Pancreas (tissue), 10 donors: ENCODE measurements around the gene CMIP. TPM values are rescaled to one million over a fixed set of nuclear protein-coding genes. Genes with fewer than 3 reads are reported as not detected.

Experiments
- ATAC-seq, 4 donors: fragments of 200-7000 bp; cut with Tn5 transposase; one replicate each; pipeline versions ENCODE4 v1.8.0 to v1.9.1; 2020; ENCODE audit warnings: mild to moderate bottlenecking in 4 of 4, moderate library complexity in 4 of 4
- DNase-seq, 6 donors: peaks; one replicate each; pipeline ENCODE4 v3.0.0-alpha.2; 2020
- FAIRE-seq: peaks from 2 replicates; lab custom pipeline; 2012; peaks lifted over from hg19 to GRCh38; lab: Jason Lieb, UNC
- H3K27ac ChIP-seq, 4 donors: fragments of 200-600 bp; sonication (generic); 1 replicate in 3 of 4; 2 replicates in 1 of 4; pipeline versions ENCODE4 v1.5.0 to v1.8.0; 2020
- H3K27me3 ChIP-seq, 4 donors: fragments of 200-600 bp; one replicate each; pipeline ENCODE4 v1.8.0; 2021
- H3K36me3 ChIP-seq, 3 donors: fragments of 200-600 bp; sonication (generic) in 1 of 3; one replicate each; pipeline versions ENCODE4 v1.5.0 to v1.8.0; 2020 to 2021
- H3K4me1 ChIP-seq, 3 donors: fragments of 200-600 bp; one replicate each; pipeline ENCODE4 v1.8.0; 2021
- H3K4me3 ChIP-seq, 4 donors: fragments of 200-600 bp; sonication (generic) in 2 of 4; one replicate each; pipeline versions ENCODE4 v1.5.0 to v1.8.0; 2020 to 2021
- H3K9me3 ChIP-seq, 4 donors: fragments of 200-600 bp; one replicate each; pipeline ENCODE4 v1.8.0; 2021
- CTCF ChIP-seq, 4 donors: fragments of 200-600 bp; sonication (generic) in 3 of 4; IDR thresholded peaks; one replicate each; pipeline versions ENCODE4 v1.5.0 to v1.8.0; 2021; ENCODE audit warnings: antibody characterized with exemption in 4 of 4
- WGBS, 2 donors: extraction: QIAGEN DNeasy Blood & Tissue Kit; methylation state at CpG; one replicate each; pipeline ENCODE4 v1.1.7; 2013; 5-methylcytosine and 5-hydroxymethylcytosine counted together
- intact Hi-C, 3 donors: fragments of 100-400 bp; cut with DNase I; formaldehyde crosslinking; loops; one replicate each; pipeline versions ENCODE4 v1.11.1 to v1.14.2; 2022
- polyA plus RNA-seq, 2 donors: library from polyadenylated mRNA; stranded (reverse); fragments of 200-250 nt; gene quantifications; one replicate each; pipeline ENCODE4 v1.2.3, GENCODE V29; 2013
- total RNA-seq, 6 donors: library from RNA; stranded (reverse); fragmentation: NEBNext Ultra II Directional in 4 of 6; extraction: Animal tissue kit (Norgen Biotek cat#: 25700) in 4 of 6; gene quantifications; one replicate each; pipeline versions ENCODE4 v1.2.1 to v1.2.4, GENCODE V29; 2021 to 2023
- donor health status: healthy with polysubstance abuse.
- donor health status: DM: no; HTN: no; CAD: no; lungs with moderate emphysema.
- donor health status: DM: no; HTN: no; CAD: no.
- donor health status: control.
- donor health status: control.
- donor health status: Bipolar disorder and iron deficiency.
- donor health status: DM: yes; HTN: yes; CAD: no.
- donor health status: DM: no; HTN: no; CAD: no.
- donor health status: DM: no; HTN: no; CAD: no.
- donor health status: DM: yes; HTN: yes; CAD: no.

The CMIP gene
- total and polyA plus RNA-seq, 8 donors: 9.7 to 37.0 (median 21.5) TPM

- DNase-seq (peak in 1 of 6 donors; percentile 76), ATAC-seq (no peak), FAIRE-seq (no peak)
- Histone ChIP-seq H3K27me3 (no peaks in the 10 kb centered on the region), H3K4me1 (peaks cover 35 to 50% (median 40%) of the 10 kb centered on the region in 3 donors), H3K27ac (peak overlapping the region in 1 of 4 donors; percentile 87), H3K36me3 (no peaks in the 10 kb centered on the region), H3K4me3 (no peak overlapping the region), H3K9me3 (no peaks in the 10 kb centered on the region)
- no peak for TF ChIP-seq CTCF (IDR thresholded peaks at IDR 0.05)
- intact Hi-C loops: no loop called here
- WGBS, 2 donors: 55 to 62% methylated on average over 17 of the region's 17 CpGs
Observed at GRCh38 chr16:81495321-81496234, 51.0 kb downstream of the CMIP start.

- ATAC-seq: no peak
- FAIRE-seq: no peak
- no peaks in the 10 kb centered on the region for H3K27me3 ChIP-seq
- no peak overlapping the region for H3K4me3 ChIP-seq
- TF ChIP-seq CTCF (IDR thresholded peaks at IDR 0.05): no peak
- DNase-seq: no peak
- no peaks in the 10 kb centered on the region for H3K36me3 ChIP-seq
- 78 to 86% methylated on average over 7 of the region's 7 CpGs for WGBS, 2 donors
- H3K9me3 ChIP-seq: no peaks in the 10 kb centered on the region
- intact Hi-C loops: no loop called here
- H3K27ac ChIP-seq: no peak overlapping the region
- peaks cover 35 to 50% (median 40%) of the 10 kb centered on the region in 3 donors for H3K4me1 ChIP-seq
Observed at GRCh38 chr16:81496321-81496720, 51.7 kb downstream of the CMIP start.

GRCh38 chr16:81496742-81497141 lies 52.1 kb downstream of the CMIP start:
- ATAC-seq (no peak), FAIRE-seq (no peak), DNase-seq (peak in 1 of 6 donors; percentile 65)
- intact Hi-C loops: no loop called here
- Histone ChIP-seq H3K4me1 (peaks cover 34 to 49% (median 36%) of the 10 kb centered on the region in 3 donors), H3K27ac (no peak overlapping the region), H3K9me3 (no peaks in the 10 kb centered on the region), H3K4me3 (no peak overlapping the region), H3K36me3 (no peaks in the 10 kb centered on the region), H3K27me3 (no peaks in the 10 kb centered on the region)
- 66 to 70% methylated on average over 6 of the region's 6 CpGs for WGBS, 2 donors
- no peak for TF ChIP-seq CTCF (IDR thresholded peaks at IDR 0.05)

GRCh38 chr16:81497690-81498089 lies 53.1 kb downstream of the CMIP start:
- TF ChIP-seq CTCF (IDR thresholded peaks at IDR 0.05): no peak
- DNase-seq: peak in 1 of 6 donors; percentile 42
- WGBS, 2 donors: 82 to 83% methylated on average over 10 of the region's 10 CpGs
- no peak overlapping the region for H3K27ac ChIP-seq
- H3K4me1 ChIP-seq: peaks cover 29 to 43% (median 30%) of the 10 kb centered on the region in 3 donors
- no peak overlapping the region for H3K4me3 ChIP-seq
- intact Hi-C loops: no loop called here
- no peak for FAIRE-seq
- H3K36me3 ChIP-seq: no peaks in the 10 kb centered on the region
- H3K27me3 ChIP-seq: no peaks in the 10 kb centered on the region
- H3K9me3 ChIP-seq: no peaks in the 10 kb centered on the region
- ATAC-seq: no peak

GRCh38 chr16:81498351-81498750 lies 53.7 kb downstream of the CMIP start:
- ATAC-seq (no peak), DNase-seq (peak in 1 of 6 donors; percentile 61), FAIRE-seq (no peak)
- no peak overlapping the region for H3K4me3 ChIP-seq
- H3K36me3 ChIP-seq: no peaks in the 10 kb centered on the region
- intact Hi-C loops: no loop called here
- 89 to 94% methylated on average over 11 of the region's 11 CpGs for WGBS, 2 donors
- no peak overlapping the region for H3K27ac ChIP-seq
- TF ChIP-seq CTCF (IDR thresholded peaks at IDR 0.05): no peak
- no peaks in the 10 kb centered on the region for H3K27me3 ChIP-seq
- no peaks in the 10 kb centered on the region for H3K9me3 ChIP-seq
- peaks cover 23 to 37% (median 24%) of the 10 kb centered on the region in 3 donors for H3K4me1 ChIP-seq
